Fibroblast of the aortic adventitia (primary cell): ENCODE results near the gene COLEC12. TPM values are rescaled to one million over a fixed set of nuclear protein-coding genes. Genes with fewer than 3 reads are reported as not detected.

Source experiments
- DNase-seq: peaks from one replicate; pipeline ENCODE4 v3.0.0-alpha.2; 2010; ENCODE audit warnings: low read depth
- H3K4me3 ChIP-seq: 2 replicates; pipeline ENCODE4 v1.5.1; 2011; ENCODE audit warnings: low read depth, mild to moderate bottlenecking, control low read depth, low read length, moderate library complexity
- total RNA-seq: library from RNA; depleted of rRNA; stranded (reverse); fragments of >200 nt; gene quantifications from 2 replicates; pipeline ENCODE4 v1.2.3, GENCODE V29; 2012; ENCODE audit warnings: low replicate concordance
- TF ChIP-seq, protein P1 (sequence below): IDR thresholded peaks from 2 replicates; pipeline ENCODE4 v1.5.1; 2011; ENCODE audit warnings: mild to moderate bottlenecking, low read length, control low read depth, inconsistent platforms; ENCODE audit not compliant: insufficient read depth

COLEC12 gene
- total RNA-seq, 1 donor: 109 TPM

DNA sequence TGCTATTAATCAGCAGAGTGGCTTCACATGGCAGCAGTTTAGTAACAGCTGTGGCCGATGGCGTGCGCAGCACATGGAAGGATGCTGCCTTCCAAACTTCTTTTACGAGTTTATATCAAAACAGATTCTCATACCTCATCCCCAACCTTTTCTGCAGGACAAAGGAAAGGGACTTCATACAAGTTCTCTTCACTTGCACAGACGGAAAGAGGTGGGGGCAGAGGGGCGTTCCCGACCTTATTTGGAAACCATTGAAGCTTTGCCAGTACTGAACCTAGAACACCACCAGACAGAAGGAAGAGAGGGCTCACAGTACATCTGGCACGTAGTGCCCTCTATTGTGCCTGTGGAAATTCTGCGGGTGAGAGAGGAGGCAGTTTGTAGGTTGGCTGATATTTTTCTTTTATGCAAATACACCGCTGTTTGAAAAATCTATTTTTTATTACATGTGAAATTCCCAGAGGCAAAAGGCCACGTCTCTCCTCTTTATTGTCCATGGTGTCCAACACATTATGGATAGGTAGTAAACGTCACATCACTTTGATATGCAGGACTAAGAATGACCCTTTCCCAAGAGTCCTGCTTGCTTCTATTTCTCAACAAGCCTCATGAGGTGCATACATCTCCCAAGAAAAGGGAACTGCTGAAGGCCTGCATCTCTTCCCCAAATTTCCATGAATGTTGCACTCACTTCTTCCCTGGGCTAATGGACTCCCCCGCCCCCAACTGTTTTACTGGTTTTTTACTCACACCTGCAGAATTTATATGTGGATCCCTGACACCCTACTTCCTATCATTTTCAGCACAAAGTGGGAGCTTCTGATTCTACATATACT lies 31.3 kb downstream of the COLEC12 start:
- DNase-seq: no peak
- TF ChIP-seq, protein P1, sequence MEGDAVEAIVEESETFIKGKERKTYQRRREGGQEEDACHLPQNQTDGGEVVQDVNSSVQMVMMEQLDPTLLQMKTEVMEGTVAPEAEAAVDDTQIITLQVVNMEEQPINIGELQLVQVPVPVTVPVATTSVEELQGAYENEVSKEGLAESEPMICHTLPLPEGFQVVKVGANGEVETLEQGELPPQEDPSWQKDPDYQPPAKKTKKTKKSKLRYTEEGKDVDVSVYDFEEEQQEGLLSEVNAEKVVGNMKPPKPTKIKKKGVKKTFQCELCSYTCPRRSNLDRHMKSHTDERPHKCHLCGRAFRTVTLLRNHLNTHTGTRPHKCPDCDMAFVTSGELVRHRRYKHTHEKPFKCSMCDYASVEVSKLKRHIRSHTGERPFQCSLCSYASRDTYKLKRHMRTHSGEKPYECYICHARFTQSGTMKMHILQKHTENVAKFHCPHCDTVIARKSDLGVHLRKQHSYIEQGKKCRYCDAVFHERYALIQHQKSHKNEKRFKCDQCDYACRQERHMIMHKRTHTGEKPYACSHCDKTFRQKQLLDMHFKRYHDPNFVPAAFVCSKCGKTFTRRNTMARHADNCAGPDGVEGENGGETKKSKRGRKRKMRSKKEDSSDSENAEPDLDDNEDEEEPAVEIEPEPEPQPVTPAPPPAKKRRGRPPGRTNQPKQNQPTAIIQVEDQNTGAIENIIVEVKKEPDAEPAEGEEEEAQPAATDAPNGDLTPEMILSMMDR: no peak
- H3K4me3 ChIP-seq: no peak overlapping the region

DNA sequence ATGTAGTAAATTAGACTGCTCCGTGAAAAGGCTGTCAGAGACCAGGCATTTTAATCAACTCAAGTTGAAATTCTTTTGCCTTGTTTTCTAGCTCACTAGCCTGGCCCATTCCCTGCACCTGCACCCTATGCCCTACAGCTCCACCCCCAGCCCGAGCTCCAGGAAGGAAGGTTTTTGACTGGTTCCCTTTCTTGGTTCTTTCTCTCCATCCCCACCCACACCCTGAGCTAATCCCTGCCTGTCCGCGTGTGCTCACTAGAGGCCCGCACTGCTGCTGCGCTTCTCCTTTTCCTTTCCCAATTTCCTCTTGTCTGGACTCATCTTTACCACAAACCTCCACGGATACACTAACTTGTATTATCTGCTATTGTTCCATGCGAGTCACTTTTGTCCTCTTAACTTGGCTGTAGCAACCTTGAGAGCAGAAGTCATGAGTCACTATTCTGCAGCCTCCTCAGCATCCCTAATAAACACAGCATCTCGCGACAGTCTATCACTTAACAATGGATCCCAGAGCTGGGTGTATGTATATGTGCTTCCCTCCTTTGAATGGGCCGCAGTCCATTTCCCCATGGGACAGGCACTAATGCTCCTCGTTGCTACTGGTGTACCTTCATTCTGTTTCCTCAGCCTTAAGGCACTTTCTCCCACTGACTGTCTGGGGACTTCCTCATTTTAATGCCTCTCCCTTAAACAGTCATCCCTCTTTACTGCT lies 36.5 kb downstream of the COLEC12 start:
- TF ChIP-seq, protein P1: no peak
- no peak overlapping the region for H3K4me3 ChIP-seq
- no peak for DNase-seq

DNA sequence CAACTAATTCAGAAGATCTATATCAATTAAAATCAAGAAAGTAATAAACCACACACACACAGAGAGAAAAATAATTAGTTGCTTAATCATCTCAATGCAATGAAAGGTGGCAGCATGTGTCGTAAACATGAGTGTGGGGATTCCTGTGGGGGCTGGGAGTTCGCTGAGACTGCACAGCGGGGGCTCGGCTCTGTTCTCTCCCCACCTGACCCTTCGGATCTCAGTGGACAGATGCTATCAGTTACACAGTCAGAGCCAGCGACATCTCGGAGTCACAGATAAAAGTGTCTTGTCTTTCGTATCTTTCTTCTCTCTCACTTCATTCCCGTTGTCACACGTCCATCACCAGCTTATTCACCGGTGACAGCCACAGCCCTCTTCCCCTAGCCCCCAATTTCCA lies 37.1 kb downstream of the COLEC12 start:
- TF ChIP-seq, protein P1: no peak
- H3K4me3 ChIP-seq: no peak overlapping the region
- DNase-seq: no peak

DNA sequence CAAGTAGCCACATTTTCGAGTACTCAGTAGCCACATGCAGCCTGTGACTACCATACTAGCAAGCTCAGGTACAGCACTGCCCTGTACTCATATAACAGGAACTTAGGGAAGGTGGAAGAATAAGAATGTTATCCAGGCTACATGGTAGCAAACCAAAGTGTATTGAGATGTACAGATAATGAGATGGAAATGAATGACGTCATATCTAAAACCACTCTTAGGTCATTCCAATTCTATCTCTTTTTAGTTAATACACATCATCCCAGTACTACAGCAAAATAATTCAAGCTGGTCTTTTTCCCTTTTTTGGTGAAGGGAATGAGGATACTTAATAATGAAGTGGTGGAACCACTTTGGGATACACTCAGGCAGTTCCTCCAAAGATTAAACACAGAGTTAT lies 38.7 kb downstream of the COLEC12 start:
- TF ChIP-seq, protein P1: no peak
- DNase-seq: no peak
- no peak overlapping the region for H3K4me3 ChIP-seq

DNA sequence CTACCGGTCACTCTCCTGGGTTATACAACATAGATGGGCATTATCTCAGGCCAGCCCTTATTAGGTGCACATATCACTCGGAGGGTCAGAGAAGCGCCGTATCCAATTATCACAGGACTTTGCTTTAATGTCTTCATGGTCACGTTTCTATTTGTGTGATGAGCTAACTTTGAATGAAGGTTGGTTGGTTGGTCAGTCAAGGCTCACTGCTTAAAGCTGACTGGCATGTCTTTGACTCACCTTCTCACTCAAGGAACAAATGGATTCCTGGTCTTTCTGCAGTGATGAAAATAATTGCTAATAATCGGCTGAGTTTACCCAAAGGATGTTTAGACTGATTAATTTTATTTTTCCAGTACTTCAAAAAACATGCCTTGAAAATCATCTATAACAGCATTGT lies 39.7 kb downstream of the COLEC12 start:
- TF ChIP-seq, protein P1: no peak
- H3K4me3 ChIP-seq: no peak overlapping the region
- DNase-seq: no peak

DNA sequence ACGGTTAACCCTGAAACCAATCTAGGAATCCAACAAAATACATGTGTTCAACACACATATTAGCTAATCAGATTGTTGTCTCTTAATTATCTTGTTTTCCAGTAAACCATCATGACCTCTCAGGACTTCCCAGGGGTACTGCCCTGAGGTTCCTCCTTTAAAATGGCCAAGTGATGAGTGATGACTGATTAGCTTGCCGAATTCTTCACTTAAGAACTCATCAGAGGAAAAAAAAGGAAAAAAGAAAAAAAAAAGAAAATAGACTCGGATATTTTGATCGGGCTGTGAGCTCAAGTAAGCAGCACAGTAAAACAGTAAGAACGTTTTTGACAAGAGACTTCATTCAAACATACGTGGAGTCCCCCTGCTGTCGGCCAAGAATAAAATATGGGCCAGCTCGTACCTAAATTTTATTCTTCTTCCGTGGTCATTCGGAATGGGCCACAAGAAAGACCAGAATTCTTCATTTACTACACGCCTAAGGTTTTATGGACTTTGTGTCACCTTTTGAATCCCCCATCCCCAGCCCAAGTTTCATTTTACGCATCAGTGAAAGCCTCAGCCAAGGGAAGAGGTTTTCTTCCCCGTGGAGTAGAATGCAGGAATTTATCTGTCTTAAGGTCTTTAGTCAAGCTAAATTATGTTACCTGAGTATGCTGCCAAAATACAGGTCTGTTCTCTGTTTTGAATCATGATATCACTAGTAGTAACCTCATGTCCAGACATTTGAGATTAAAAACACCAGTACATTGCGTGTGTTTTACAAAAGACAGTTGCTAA lies 40.5 kb downstream of the COLEC12 start:
- peak; percentile 28 for DNase-seq
- no peak overlapping the region for H3K4me3 ChIP-seq
- TF ChIP-seq, protein P1: no peak
